Measurements from ENCODE around the gene KIAA0513.

GRCh38 chr16:85120006-85120340 lies 92.4 kb downstream of the KIAA0513 start:
- TF ChIP-seq, protein P1, sequence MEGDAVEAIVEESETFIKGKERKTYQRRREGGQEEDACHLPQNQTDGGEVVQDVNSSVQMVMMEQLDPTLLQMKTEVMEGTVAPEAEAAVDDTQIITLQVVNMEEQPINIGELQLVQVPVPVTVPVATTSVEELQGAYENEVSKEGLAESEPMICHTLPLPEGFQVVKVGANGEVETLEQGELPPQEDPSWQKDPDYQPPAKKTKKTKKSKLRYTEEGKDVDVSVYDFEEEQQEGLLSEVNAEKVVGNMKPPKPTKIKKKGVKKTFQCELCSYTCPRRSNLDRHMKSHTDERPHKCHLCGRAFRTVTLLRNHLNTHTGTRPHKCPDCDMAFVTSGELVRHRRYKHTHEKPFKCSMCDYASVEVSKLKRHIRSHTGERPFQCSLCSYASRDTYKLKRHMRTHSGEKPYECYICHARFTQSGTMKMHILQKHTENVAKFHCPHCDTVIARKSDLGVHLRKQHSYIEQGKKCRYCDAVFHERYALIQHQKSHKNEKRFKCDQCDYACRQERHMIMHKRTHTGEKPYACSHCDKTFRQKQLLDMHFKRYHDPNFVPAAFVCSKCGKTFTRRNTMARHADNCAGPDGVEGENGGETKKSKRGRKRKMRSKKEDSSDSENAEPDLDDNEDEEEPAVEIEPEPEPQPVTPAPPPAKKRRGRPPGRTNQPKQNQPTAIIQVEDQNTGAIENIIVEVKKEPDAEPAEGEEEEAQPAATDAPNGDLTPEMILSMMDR (IDR thresholded peaks at IDR 0.05), result no peak
- TF ChIP-seq GABPB1 (CRISPR knock-in tag; IDR thresholded peaks at IDR 0.05), result no peak
- TF ChIP-seq, protein P2, sequence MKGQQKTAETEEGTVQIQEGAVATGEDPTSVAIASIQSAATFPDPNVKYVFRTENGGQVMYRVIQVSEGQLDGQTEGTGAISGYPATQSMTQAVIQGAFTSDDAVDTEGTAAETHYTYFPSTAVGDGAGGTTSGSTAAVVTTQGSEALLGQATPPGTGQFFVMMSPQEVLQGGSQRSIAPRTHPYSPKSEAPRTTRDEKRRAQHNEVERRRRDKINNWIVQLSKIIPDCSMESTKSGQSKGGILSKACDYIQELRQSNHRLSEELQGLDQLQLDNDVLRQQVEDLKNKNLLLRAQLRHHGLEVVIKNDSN (CRISPR knock-in tag; IDR thresholded peaks at IDR 0.05), result no peak
- no peak for TF ChIP-seq SOX15 (CRISPR knock-in tag; IDR thresholded peaks at IDR 0.05)
- TF ChIP-seq CBFB (CRISPR knock-in tag; IDR thresholded peaks at IDR 0.05; ENCODE audit: low read depth), result no peak
- TF ChIP-seq PRRX2 (CRISPR knock-in tag; IDR thresholded peaks at IDR 0.05), result no peak
- TF ChIP-seq SMAD4 (CRISPR knock-in tag; IDR thresholded peaks at IDR 0.05), result no peak
- TF ChIP-seq PREB (CRISPR knock-in tag; IDR thresholded peaks at IDR 0.05; ENCODE audit: borderline replicate concordance), result no peak
- TF ChIP-seq, protein P3, sequence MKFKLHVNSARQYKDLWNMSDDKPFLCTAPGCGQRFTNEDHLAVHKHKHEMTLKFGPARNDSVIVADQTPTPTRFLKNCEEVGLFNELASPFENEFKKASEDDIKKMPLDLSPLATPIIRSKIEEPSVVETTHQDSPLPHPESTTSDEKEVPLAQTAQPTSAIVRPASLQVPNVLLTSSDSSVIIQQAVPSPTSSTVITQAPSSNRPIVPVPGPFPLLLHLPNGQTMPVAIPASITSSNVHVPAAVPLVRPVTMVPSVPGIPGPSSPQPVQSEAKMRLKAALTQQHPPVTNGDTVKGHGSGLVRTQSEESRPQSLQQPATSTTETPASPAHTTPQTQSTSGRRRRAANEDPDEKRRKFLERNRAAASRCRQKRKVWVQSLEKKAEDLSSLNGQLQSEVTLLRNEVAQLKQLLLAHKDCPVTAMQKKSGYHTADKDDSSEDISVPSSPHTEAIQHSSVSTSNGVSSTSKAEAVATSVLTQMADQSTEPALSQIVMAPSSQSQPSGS (CRISPR knock-in tag; IDR thresholded peaks at IDR 0.05; ENCODE audit: borderline replicate concordance, low read depth), result no peak
- TF ChIP-seq, protein P4, sequence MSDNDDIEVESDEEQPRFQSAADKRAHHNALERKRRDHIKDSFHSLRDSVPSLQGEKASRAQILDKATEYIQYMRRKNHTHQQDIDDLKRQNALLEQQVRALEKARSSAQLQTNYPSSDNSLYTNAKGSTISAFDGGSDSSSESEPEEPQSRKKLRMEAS (CRISPR knock-in tag; IDR thresholded peaks at IDR 0.05), result no peak
- TF ChIP-seq, protein P5, sequence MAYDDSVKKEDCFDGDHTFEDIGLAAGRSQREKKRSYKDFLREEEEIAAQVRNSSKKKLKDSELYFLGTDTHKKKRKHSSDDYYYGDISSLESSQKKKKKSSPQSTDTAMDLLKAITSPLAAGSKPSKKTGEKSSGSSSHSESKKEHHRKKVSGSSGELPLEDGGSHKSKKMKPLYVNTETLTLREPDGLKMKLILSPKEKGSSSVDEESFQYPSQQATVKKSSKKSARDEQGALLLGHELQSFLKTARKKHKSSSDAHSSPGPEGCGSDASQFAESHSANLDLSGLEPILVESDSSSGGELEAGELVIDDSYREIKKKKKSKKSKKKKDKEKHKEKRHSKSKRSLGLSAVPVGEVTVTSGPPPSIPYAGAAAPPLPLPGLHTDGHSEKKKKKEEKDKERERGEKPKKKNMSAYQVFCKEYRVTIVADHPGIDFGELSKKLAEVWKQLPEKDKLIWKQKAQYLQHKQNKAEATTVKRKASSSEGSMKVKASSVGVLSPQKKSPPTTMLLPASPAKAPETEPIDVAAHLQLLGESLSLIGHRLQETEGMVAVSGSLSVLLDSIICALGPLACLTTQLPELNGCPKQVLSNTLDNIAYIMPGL (CRISPR knock-in tag; IDR thresholded peaks at IDR 0.05), result no peak

Data from WTC11 (cell line).